Measurements from ENCODE around the gene PLEKHM3. TPM values are rescaled to one million over a fixed set of nuclear protein-coding genes. Genes with fewer than 3 reads are reported as not detected.

The PLEKHM3 gene
- total RNA-seq, 1 donor from 2014 or later, result 12.1 TPM

DNA sequence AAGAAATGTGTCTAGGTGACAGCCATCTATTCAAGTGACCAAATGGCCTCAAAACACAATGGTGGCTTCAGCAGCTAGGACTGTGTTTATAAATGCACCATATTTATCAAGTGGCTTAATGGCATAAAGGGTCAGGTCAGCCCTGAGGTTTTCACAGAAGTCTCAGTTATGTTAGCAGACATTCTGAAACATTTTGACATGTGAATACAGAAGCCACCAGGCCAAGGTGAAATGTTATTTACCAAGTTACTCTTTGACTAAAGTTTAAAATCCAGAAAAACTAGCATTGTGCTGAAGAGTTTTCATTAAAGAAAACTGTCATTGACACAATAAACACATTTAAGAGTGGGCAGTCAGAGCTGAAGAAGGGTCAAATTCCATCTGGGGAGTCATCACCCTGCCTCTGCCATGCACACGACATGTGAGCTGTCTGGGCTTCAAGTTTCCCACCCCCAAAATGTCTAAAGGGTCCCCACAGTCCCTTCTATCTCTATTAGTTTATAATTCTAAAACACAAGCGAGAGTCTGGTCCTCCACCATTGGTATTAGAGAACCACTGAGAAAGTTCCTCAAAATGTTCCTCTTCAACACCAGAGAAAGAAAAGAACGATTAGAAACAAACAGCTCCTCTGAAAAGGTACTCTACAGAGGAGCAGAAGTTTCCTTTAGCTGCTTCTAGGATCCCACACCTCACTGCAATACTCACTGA, 178.1 kb downstream of the PLEKHM3 start:
- H3K4me1 Mint-ChIP-seq (ENCODE audit: unreplicated experiment), result peaks cover 14% of the 10 kb centered on the region
- peak overlapping the region; percentile 84 for H3K27ac Mint-ChIP-seq
- H3K36me3 Mint-ChIP-seq, result peaks cover 4% of the 10 kb centered on the region

DNA sequence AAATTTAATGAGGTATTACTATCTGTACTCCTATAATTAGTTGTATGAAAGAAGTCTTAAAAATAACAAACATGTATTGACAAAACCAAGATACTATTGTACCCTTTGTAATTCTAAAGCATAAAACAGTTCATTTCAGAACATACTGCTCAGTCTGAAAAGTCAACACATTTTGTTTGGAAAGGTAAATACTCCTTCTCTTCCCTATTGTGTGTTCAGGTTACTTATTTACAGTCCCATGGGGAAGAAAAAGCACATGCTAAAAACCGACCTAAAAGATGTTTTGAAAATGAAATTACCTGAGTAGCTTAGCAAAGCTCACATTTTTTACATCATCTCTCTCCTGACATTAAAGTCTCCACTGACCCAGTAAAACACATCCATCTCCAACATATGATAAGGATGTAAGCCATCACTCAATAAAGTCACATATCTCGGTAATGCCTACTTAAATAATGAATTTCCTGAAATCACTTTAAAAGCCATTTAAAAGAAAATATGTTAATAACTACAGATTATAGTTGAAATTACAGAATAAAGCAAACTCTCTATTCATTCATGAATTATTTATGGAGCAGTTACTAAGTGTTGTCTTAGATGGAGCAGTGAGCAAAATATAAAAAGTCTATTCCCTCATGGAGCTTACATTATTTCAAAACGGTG, 180.0 kb downstream of the PLEKHM3 start:
- TF ChIP-seq, protein P1, sequence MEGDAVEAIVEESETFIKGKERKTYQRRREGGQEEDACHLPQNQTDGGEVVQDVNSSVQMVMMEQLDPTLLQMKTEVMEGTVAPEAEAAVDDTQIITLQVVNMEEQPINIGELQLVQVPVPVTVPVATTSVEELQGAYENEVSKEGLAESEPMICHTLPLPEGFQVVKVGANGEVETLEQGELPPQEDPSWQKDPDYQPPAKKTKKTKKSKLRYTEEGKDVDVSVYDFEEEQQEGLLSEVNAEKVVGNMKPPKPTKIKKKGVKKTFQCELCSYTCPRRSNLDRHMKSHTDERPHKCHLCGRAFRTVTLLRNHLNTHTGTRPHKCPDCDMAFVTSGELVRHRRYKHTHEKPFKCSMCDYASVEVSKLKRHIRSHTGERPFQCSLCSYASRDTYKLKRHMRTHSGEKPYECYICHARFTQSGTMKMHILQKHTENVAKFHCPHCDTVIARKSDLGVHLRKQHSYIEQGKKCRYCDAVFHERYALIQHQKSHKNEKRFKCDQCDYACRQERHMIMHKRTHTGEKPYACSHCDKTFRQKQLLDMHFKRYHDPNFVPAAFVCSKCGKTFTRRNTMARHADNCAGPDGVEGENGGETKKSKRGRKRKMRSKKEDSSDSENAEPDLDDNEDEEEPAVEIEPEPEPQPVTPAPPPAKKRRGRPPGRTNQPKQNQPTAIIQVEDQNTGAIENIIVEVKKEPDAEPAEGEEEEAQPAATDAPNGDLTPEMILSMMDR (conservative IDR thresholded peaks at IDR 0.05), result no peak
- Mint-ChIP-seq H3K9me3 (no peaks in the 10 kb centered on the region), H3K27me3 (no peaks in the 10 kb centered on the region), H3K4me1 (ENCODE audit: unreplicated experiment) (peaks cover 14% of the 10 kb centered on the region), H3K27ac (no peak overlapping the region), H3K4me3 (no peak overlapping the region), H3K36me3 (peaks cover 4% of the 10 kb centered on the region)
- no peak for DNase-seq (ENCODE audit: extremely low spot score, unreplicated experiment)

More for the DNA sequence above, 178.1 kb downstream of the PLEKHM3 start:
- no peaks in the 10 kb centered on the region for H3K9me3 Mint-ChIP-seq
- H3K4me3 Mint-ChIP-seq, result no peak overlapping the region
- no peaks in the 10 kb centered on the region for H3K27me3 Mint-ChIP-seq
- no peak for DNase-seq (ENCODE audit: extremely low spot score, unreplicated experiment)
- TF ChIP-seq, protein P1 (conservative IDR thresholded peaks at IDR 0.05), result no peak

DNA sequence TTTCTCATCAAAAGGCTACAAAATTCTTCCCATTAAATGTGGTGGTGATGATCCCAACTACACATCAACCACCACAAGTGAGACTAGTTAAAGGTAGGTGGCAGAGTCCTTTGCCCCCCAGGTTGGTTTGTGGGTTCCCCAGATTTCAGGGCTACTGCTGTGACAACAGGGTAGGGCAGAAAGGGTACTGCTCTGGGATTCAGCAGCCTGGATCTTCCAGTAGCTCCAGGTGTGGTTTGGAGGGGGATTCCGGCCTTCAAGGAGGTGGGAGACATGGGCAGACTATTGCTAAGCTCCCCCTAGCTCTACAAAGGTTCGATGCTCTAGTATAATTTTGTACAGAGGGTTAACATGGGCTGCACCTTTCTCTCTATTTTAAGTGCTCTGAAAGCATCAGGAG, 180.7 kb downstream of the PLEKHM3 start:
- Mint-ChIP-seq H3K9me3 (no peaks in the 10 kb centered on the region), H3K27me3 (no peaks in the 10 kb centered on the region), H3K4me3 (no peak overlapping the region), H3K36me3 (peaks cover 4% of the 10 kb centered on the region), H3K27ac (no peak overlapping the region), H3K4me1 (ENCODE audit: unreplicated experiment) (peaks cover 14% of the 10 kb centered on the region)
- no peak for DNase-seq (ENCODE audit: extremely low spot score, unreplicated experiment)
- TF ChIP-seq, protein P1 (conservative IDR thresholded peaks at IDR 0.05), result no peak

DNA sequence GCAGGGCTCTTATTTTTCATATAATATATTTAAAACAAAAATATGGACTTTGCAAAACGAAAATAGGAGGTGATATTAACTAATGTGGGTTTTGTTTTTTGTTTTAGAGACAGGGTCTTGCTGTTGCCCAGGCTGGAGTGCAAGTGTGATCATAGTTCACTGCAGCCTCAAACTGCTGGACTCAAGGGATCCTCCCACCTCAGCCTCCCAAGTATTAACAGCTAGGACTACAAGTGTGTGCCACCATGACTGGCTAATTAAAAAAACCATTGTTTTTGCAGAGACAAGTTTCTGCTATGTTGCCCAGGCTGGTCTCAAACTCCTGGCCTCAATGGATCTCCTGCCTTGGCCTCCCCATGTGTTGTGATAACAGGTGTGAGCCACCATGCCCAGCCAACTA, 185.2 kb downstream of the PLEKHM3 start:
- DNase-seq (ENCODE audit: extremely low spot score, unreplicated experiment), result no peak
- H3K9me3 Mint-ChIP-seq, result no peaks in the 10 kb centered on the region
- H3K36me3 Mint-ChIP-seq, result no peaks in the 10 kb centered on the region
- H3K27ac Mint-ChIP-seq, result no peak overlapping the region
- H3K27me3 Mint-ChIP-seq, result no peaks in the 10 kb centered on the region
- peaks cover 13% of the 10 kb centered on the region for H3K4me1 Mint-ChIP-seq (ENCODE audit: unreplicated experiment)
- H3K4me3 Mint-ChIP-seq, result no peak overlapping the region
- TF ChIP-seq, protein P1 (conservative IDR thresholded peaks at IDR 0.05), result no peak

DNA sequence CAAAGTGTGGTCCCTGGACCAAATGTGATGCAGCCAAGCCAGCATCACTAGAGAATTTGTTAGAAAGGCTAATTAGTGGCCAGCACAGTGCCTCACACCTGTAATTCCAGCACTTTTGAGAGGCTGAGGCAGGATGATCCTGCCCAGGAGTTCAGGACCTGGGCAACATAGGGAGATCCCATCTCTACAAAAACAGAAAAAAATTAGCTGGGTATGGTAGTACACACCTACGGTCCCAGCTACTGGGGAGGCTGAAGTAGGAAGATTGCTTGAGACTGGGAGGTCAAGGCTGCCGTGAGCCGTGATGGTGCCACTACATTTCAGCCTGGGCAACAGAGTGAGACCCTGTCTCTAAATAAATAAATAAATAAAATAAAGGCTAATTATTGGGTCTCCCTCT, 185.8 kb downstream of the PLEKHM3 start:
- H3K4me1 Mint-ChIP-seq (ENCODE audit: unreplicated experiment), result peaks cover 13% of the 10 kb centered on the region
- H3K4me3 Mint-ChIP-seq, result no peak overlapping the region
- H3K27ac Mint-ChIP-seq, result no peak overlapping the region
- DNase-seq (ENCODE audit: extremely low spot score, unreplicated experiment), result no peak
- TF ChIP-seq, protein P1 (conservative IDR thresholded peaks at IDR 0.05), result no peak
- H3K27me3 Mint-ChIP-seq, result no peaks in the 10 kb centered on the region
- H3K9me3 Mint-ChIP-seq, result no peaks in the 10 kb centered on the region
- H3K36me3 Mint-ChIP-seq, result no peaks in the 10 kb centered on the region

Data from type B pancreatic cell (in vitro differentiated cells).